ENCODE results near the gene PCNX2. TPM values are rescaled to one million over a fixed set of nuclear protein-coding genes. Genes with fewer than 3 reads are reported as not detected.

PCNX2 gene
- polyA plus RNA-seq, 3 donors = 0.29 to 7.9 (median 0.62) TPM

- Mint-ChIP-seq H3K36me3 (peaks cover 17 to 40% of the 10 kb centered on the region in 2 donors), H3K27me3 (ENCODE audit: low read depth in 3 of 3) (no peaks in the 10 kb centered on the region), H3K4me1 (no peaks in the 10 kb centered on the region), H3K4me3 (no peak overlapping the region), H3K9me3 (peaks cover 3 to 21% (median 12%) of the 10 kb centered on the region in 7 donors), H3K27ac (peak overlapping the region in 1 of 7 donors; percentile 10)
- peaks cover 0 to 8% of the 10 kb centered on the region in 2 donors for H3K9me3 ChIP-seq (replicated peaks in 1 of 2; ENCODE audit: control insufficient read depth in 1 of 2, insufficient read depth in 1 of 2, low read length in 2 of 2)
- no peaks in the 10 kb centered on the region for H3K79me2 ChIP-seq (ENCODE audit: insufficient read depth, low read length)
- 95% methylated on average over 18 of the region's 20 CpGs for WGBS (ENCODE audit: insufficient coverage)
- TF ChIP-seq CTCF (IDR thresholded peaks at IDR 0.05) = no peak
- DNase-seq = no peak
- H2AFZ ChIP-seq (ENCODE audit: insufficient read depth, low read depth, low read length, poor library complexity, severe bottlenecking) = no peak overlapping the region
- no peak overlapping the region for H3K9ac ChIP-seq (ENCODE audit: insufficient read depth, low read length, poor library complexity, severe bottlenecking)
- H4K20me1 ChIP-seq (ENCODE audit: insufficient read depth, low read length) = no peaks in the 10 kb centered on the region
- H3K4me2 ChIP-seq (replicated peaks; ENCODE audit: extremely low read depth, low read length, poor library complexity, severe bottlenecking) = no peak overlapping the region
- no peaks in the 10 kb centered on the region for H3K36me3 ChIP-seq (replicated peaks in 1 of 2; ENCODE audit: control insufficient read depth in 1 of 2, insufficient read depth in 2 of 2, low read length in 2 of 2)
- no peak overlapping the region for H3K4me3 ChIP-seq (replicated peaks in 1 of 3; ENCODE audit: low read depth in 2 of 3, low read length in 3 of 3)
- no peaks in the 10 kb centered on the region for H3K27me3 ChIP-seq (ENCODE audit: control insufficient read depth in 2 of 2, insufficient read depth in 2 of 2, low read length in 2 of 2)
- intact Hi-C loops (cut with micrococcal nuclease) = no loop called here
- no peak overlapping the region for H3K27ac ChIP-seq (ENCODE audit: low read depth in 1 of 2, low read length in 2 of 2)
- H3K4me1 ChIP-seq (ENCODE audit: control insufficient read depth in 1 of 2, insufficient read depth in 2 of 2, low read length in 2 of 2) = no peaks in the 10 kb centered on the region
These were observed 305.1 kb downstream of the PCNX2 start for GRCh38 chr1:232990176-232991128.

- H3K27me3 Mint-ChIP-seq (ENCODE audit: low read depth in 3 of 3) = peaks cover 0 to 2% (median 0%) of the 10 kb centered on the region in 3 donors
- intact Hi-C loops (cut with micrococcal nuclease) = no loop called here
These were observed 306.9 kb downstream of the PCNX2 start for GRCh38 chr1:232988572-232989040.

More at GRCh38 chr1:232988572-232989040, 306.9 kb downstream of the PCNX2 start:
- peaks cover 12 to 29% of the 10 kb centered on the region in 2 donors for H3K36me3 Mint-ChIP-seq
- no peaks in the 10 kb centered on the region for H3K4me1 Mint-ChIP-seq
- WGBS (ENCODE audit: insufficient coverage) = 91% methylated on average over 6 of the region's 8 CpGs
- TF ChIP-seq CTCF (IDR thresholded peaks at IDR 0.05) = no peak
- Histone ChIP-seq H2AFZ (ENCODE audit: insufficient read depth, low read depth, low read length, poor library complexity, severe bottlenecking) (no peak overlapping the region), H3K4me1 (ENCODE audit: control insufficient read depth in 1 of 2, insufficient read depth in 2 of 2, low read length in 2 of 2) (no peaks in the 10 kb centered on the region), H3K36me3 (replicated peaks in 1 of 2; ENCODE audit: control insufficient read depth in 1 of 2, insufficient read depth in 2 of 2, low read length in 2 of 2) (peaks cover 0 to 3% of the 10 kb centered on the region in 2 donors), H3K9me3 (replicated peaks in 1 of 2; ENCODE audit: control insufficient read depth in 1 of 2, insufficient read depth in 1 of 2, low read length in 2 of 2) (peaks cover 0 to 2% of the 10 kb centered on the region in 2 donors), H3K9ac (ENCODE audit: insufficient read depth, low read length, poor library complexity, severe bottlenecking) (no peak overlapping the region), H3K79me2 (ENCODE audit: insufficient read depth, low read length) (no peaks in the 10 kb centered on the region), H3K4me3 (replicated peaks in 1 of 3; ENCODE audit: low read depth in 2 of 3, low read length in 3 of 3) (no peak overlapping the region), H4K20me1 (ENCODE audit: insufficient read depth, low read length) (no peaks in the 10 kb centered on the region), H3K27ac (ENCODE audit: low read depth in 1 of 2, low read length in 2 of 2) (no peak overlapping the region), H3K4me2 (replicated peaks; ENCODE audit: extremely low read depth, low read length, poor library complexity, severe bottlenecking) (no peak overlapping the region), H3K27me3 (ENCODE audit: control insufficient read depth in 2 of 2, insufficient read depth in 2 of 2, low read length in 2 of 2) (no peaks in the 10 kb centered on the region)
- DNase-seq = no peak
- H3K27ac Mint-ChIP-seq = no peak overlapping the region
- H3K9me3 Mint-ChIP-seq = peaks cover 0 to 12% (median 4%) of the 10 kb centered on the region in 7 donors
- H3K4me3 Mint-ChIP-seq = no peak overlapping the region

All from CD14-positive monocyte (primary cell).